ENCODE measurements around the gene ODF2L.

DNA sequence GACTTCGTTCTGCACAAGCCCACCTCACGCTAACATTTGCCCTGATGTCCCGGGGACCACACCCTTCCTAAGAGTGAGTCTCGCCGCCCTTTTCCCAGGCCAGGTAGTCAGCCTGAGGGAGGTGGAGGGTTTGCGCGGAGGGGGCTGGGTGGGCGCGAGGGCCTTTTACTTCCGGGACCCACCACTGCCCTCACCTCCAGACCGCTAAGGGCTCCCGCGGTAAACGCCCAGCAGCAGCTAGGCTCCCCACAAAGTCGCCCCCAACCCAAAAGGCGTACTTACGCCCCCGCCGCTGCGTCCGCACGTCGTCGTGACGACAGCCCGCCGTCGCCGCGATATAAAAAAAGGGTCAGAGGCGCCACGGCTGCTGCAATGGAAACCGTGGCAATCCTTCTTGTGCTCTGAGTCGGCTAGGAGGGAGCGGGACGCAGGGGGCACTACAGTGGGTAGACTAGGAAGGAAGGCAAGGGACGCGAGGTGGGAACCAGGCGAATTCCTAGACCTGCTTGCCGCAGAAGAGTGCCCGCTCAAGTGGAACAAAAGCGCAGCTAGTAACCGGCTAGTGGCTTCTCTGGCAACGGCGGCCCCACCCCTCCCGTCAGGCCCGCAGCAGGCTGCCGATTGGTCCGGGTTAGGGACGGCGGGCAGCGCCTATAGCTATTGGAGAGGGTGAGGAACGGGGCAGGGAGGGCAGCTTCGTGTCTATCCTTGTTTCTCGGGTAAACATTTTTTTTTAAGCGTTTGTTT lies at the start of gene ODF2L:
- TF ChIP-seq BCL11A (tag by site-specific recombination; IDR thresholded peaks at IDR 0.05; ENCODE audit: low read depth), result no peak
- TF ChIP-seq ZNF747 (tag by site-specific recombination; IDR thresholded peaks at IDR 0.05), result no peak
- TF ChIP-seq GFI1B (tag by site-specific recombination; IDR thresholded peaks at IDR 0.05), result no peak
- no peak for TF ChIP-seq KLF16 (tag by site-specific recombination; IDR thresholded peaks at IDR 0.05)
- TF ChIP-seq ZNF585B (tag by site-specific recombination; IDR thresholded peaks at IDR 0.05), result no peak
- no peak for TF ChIP-seq ELK4 (IDR thresholded peaks at IDR 0.05; ENCODE audit: borderline replicate concordance, low read depth, low read length)
- peak; percentile 15; the same call in 1 of the 2 replicates for TF ChIP-seq CTCF (tag by site-specific recombination; IDR thresholded peaks at IDR 0.05)
- TF ChIP-seq HOXA7 (CRISPR knock-in tag; IDR thresholded peaks at IDR 0.05; ENCODE audit: borderline replicate concordance), result no peak
- TF ChIP-seq SP2 (tag by site-specific recombination; IDR thresholded peaks at IDR 0.05), result peak; percentile 79
- TF ChIP-seq ZNF785 (tag by site-specific recombination; IDR thresholded peaks at IDR 0.05), result no peak
- no peak for TF ChIP-seq REPIN1 (tag by site-specific recombination; IDR thresholded peaks at IDR 0.05; ENCODE audit: low read depth)
- no peak for TF ChIP-seq PRDM4 (tag by site-specific recombination; IDR thresholded peaks at IDR 0.05)
